ENCODE results near the gene RPS21.

DNA sequence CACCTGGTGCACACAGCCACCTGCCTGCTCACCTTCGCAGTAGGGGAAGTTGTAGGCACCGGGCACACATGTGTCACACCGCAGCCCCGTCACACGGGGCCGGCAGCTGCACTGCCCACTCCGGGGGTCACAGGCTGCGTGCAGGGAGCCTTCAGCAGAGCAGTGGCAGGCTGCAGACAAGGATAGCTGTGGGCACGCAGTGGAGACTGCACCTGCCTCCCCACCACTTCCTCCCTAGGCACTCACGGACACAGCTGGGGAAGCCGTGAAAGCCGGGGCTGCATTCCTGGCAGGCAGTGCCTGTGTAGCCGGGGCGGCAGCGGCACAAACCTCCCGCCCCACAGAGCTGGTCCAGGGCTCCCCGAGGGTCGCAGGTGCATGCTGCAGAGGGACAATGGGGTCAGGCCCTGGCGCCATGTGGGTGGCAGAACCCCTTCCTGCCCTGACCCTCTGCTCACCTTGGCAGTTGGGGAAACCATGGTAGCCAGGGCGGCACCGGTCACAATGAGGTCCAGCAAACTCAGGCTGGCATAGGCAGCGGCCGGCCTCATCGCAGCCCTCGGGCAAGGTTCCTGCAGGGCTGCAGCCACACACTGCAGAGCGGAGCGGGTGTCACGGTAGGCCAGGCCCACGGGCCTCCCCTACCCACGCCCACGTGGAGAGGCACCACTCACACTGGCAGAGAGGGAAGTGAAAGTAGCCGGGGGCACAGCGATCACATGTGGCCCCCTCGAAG, 49.2 kb upstream of the RPS21 start:
- no peak for TF ChIP-seq POLR2A (IDR thresholded peaks at IDR 0.05; ENCODE audit: low read depth, low read length)
- TF ChIP-seq SMC3 (IDR thresholded peaks at IDR 0.05; ENCODE audit: low read depth, low read length), result no peak
- TF ChIP-seq, protein P1, sequence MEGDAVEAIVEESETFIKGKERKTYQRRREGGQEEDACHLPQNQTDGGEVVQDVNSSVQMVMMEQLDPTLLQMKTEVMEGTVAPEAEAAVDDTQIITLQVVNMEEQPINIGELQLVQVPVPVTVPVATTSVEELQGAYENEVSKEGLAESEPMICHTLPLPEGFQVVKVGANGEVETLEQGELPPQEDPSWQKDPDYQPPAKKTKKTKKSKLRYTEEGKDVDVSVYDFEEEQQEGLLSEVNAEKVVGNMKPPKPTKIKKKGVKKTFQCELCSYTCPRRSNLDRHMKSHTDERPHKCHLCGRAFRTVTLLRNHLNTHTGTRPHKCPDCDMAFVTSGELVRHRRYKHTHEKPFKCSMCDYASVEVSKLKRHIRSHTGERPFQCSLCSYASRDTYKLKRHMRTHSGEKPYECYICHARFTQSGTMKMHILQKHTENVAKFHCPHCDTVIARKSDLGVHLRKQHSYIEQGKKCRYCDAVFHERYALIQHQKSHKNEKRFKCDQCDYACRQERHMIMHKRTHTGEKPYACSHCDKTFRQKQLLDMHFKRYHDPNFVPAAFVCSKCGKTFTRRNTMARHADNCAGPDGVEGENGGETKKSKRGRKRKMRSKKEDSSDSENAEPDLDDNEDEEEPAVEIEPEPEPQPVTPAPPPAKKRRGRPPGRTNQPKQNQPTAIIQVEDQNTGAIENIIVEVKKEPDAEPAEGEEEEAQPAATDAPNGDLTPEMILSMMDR (conservative IDR thresholded peaks at IDR 0.05; ENCODE audit: low read depth, low read length), result no peak
- no peak for TF ChIP-seq RAD21 (IDR thresholded peaks at IDR 0.05; ENCODE audit: low read length)
- no peak for TF ChIP-seq MXI1 (IDR thresholded peaks at IDR 0.05; ENCODE audit: borderline replicate concordance, low read depth, low read length)
- TF ChIP-seq, protein P2, sequence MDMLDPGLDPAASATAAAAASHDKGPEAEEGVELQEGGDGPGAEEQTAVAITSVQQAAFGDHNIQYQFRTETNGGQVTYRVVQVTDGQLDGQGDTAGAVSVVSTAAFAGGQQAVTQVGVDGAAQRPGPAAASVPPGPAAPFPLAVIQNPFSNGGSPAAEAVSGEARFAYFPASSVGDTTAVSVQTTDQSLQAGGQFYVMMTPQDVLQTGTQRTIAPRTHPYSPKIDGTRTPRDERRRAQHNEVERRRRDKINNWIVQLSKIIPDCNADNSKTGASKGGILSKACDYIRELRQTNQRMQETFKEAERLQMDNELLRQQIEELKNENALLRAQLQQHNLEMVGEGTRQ (IDR thresholded peaks at IDR 0.05; ENCODE audit: low read depth, low read length), result no peak

Data from IMR-90 (cell line).